ENCODE data around the gene WIPI1.

The WIPI1 gene

GRCh38 chr17:68443972-68444464 lies 13.3 kb downstream of the WIPI1 start:
- Histone ChIP-seq H3K4me1 (ENCODE audit: control insufficient read depth in 2 of 2, insufficient read depth in 1 of 2, low read depth in 1 of 2, low read length in 2 of 2) (no peaks in the 10 kb centered on the region), H2AFZ (ENCODE audit: low read length) (no peak overlapping the region), H3K4ac (ENCODE audit: low read length) (no peak overlapping the region), H3K9me3 (replicated peaks in 1 of 2; ENCODE audit: control insufficient read depth in 2 of 2, insufficient read depth in 1 of 2, low read depth in 1 of 2, low read length in 2 of 2) (no peaks in the 10 kb centered on the region), H3K4me3 (ENCODE audit: low read length in 2 of 2) (no peak overlapping the region), H2BK12ac (ENCODE audit: low read length) (no peak overlapping the region), H3K18ac (ENCODE audit: low read length) (no peak overlapping the region), H3K36me3 (replicated peaks in 1 of 2; ENCODE audit: control insufficient read depth in 2 of 2, insufficient read depth in 2 of 2, low read length in 2 of 2) (no peaks in the 10 kb centered on the region), H2BK15ac (ENCODE audit: low read length) (no peak overlapping the region), H3K79me1 (ENCODE audit: low read depth, low read length) (no peaks in the 10 kb centered on the region), H4K8ac (ENCODE audit: low read depth, low read length) (no peak overlapping the region), H2AK5ac (ENCODE audit: low read depth, low read length) (no peak overlapping the region), H3K4me2 (ENCODE audit: insufficient read depth, low read length, poor library complexity, severe bottlenecking) (no peak overlapping the region), H3K27me3 (ENCODE audit: control insufficient read depth in 3 of 3, insufficient read depth in 3 of 3, low read depth in 1 of 3, low read length in 3 of 3) (no peaks in the 10 kb centered on the region), H3K14ac (ENCODE audit: low read length) (no peak overlapping the region), H2BK5ac (ENCODE audit: low read length) (no peak overlapping the region), H4K91ac (ENCODE audit: low read depth, low read length, poor library complexity) (no peak overlapping the region), H2BK120ac (ENCODE audit: low read depth, low read length) (no peak overlapping the region), H3K27ac (replicated peaks; ENCODE audit: low read length) (no peak overlapping the region), H3K23ac (ENCODE audit: low read depth, low read length, poor library complexity) (no peak overlapping the region), H3K9ac (ENCODE audit: low read depth, low read length, poor library complexity) (no peak overlapping the region)
- WGBS, 2 donors (ENCODE audit: extremely low coverage in 2 of 2, insufficient read length in 2 of 2, insufficient replicate concordance in 1 of 2): no CpG with 5 or more reads among the region's 11 CpGs
- no peak for DNase-seq (ENCODE audit: low spot score)

DNA sequence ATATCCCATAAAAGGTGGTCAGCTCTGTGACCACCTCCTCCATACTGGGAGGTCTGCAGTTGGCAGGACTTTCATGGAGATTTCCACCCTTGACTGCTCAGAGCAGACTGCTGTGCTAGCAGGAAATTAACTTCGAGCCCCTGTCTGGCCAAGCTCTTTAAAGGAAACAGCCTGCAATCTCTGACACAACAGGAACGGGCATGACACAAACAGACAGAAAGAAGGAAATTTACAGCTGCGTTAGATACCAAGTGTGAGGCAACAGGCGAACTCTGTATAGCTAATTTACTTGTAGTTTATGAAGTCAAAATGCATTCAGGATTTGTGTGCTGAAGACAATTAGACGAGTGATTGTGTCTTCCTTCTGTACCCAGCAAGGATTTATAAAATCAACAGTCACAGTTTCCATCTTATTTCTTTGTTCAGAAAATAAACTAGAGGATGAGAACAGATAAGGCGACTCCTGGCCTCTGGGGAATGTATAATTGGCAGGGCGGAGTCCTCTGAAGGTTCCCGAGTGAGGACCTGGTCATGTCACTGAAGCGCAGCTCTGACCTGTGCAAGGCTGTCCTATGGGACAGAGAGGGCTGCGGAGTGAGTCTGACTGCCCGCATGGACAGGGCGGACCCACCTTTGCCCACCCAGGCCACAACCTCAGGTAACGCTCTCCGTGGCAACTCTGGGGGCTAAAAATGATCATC lies 16.1 kb downstream of the WIPI1 start:
- WGBS, 2 donors (ENCODE audit: extremely low coverage in 2 of 2, insufficient read length in 2 of 2, insufficient replicate concordance in 1 of 2): no CpG with 5 or more reads among the region's 14 CpGs
- no peaks in the 10 kb centered on the region for H3K36me3 ChIP-seq (replicated peaks in 1 of 2; ENCODE audit: control insufficient read depth in 2 of 2, insufficient read depth in 2 of 2, low read length in 2 of 2)
- H2BK12ac ChIP-seq (ENCODE audit: low read length): no peak overlapping the region
- no peak overlapping the region for H2BK15ac ChIP-seq (ENCODE audit: low read length)
- H3K27ac ChIP-seq (replicated peaks; ENCODE audit: low read length): no peak overlapping the region
- no peak overlapping the region for H3K18ac ChIP-seq (ENCODE audit: low read length)
- no peak overlapping the region for H4K91ac ChIP-seq (ENCODE audit: low read depth, low read length, poor library complexity)
- no peak overlapping the region for H4K8ac ChIP-seq (ENCODE audit: low read depth, low read length)
- no peaks in the 10 kb centered on the region for H3K27me3 ChIP-seq (ENCODE audit: control insufficient read depth in 3 of 3, insufficient read depth in 3 of 3, low read depth in 1 of 3, low read length in 3 of 3)
- no peak overlapping the region for H3K9ac ChIP-seq (ENCODE audit: low read depth, low read length, poor library complexity)
- no peak overlapping the region for H3K4me3 ChIP-seq (ENCODE audit: low read length in 2 of 2)
- H3K9me3 ChIP-seq (replicated peaks in 1 of 2; ENCODE audit: control insufficient read depth in 2 of 2, insufficient read depth in 1 of 2, low read depth in 1 of 2, low read length in 2 of 2): no peaks in the 10 kb centered on the region
- H2BK5ac ChIP-seq (ENCODE audit: low read length): no peak overlapping the region
- no peak overlapping the region for H3K14ac ChIP-seq (ENCODE audit: low read length)
- no peak overlapping the region for H2BK120ac ChIP-seq (ENCODE audit: low read depth, low read length)
- H3K4ac ChIP-seq (ENCODE audit: low read length): no peak overlapping the region
- no peak overlapping the region for H3K4me2 ChIP-seq (ENCODE audit: insufficient read depth, low read length, poor library complexity, severe bottlenecking)
- no peaks in the 10 kb centered on the region for H3K4me1 ChIP-seq (ENCODE audit: control insufficient read depth in 2 of 2, insufficient read depth in 1 of 2, low read depth in 1 of 2, low read length in 2 of 2)
- DNase-seq (ENCODE audit: low spot score): no peak
- H2AFZ ChIP-seq (ENCODE audit: low read length): no peak overlapping the region
- H3K23ac ChIP-seq (ENCODE audit: low read depth, low read length, poor library complexity): no peak overlapping the region
- no peak overlapping the region for H2AK5ac ChIP-seq (ENCODE audit: low read depth, low read length)
- no peaks in the 10 kb centered on the region for H3K79me1 ChIP-seq (ENCODE audit: low read depth, low read length)

GRCh38 chr17:68440526-68440925 lies 16.8 kb downstream of the WIPI1 start:
- Histone ChIP-seq H3K23ac (ENCODE audit: low read depth, low read length, poor library complexity) (no peak overlapping the region), H3K79me1 (ENCODE audit: low read depth, low read length) (no peaks in the 10 kb centered on the region), H3K4me1 (ENCODE audit: control insufficient read depth in 2 of 2, insufficient read depth in 1 of 2, low read depth in 1 of 2, low read length in 2 of 2) (no peaks in the 10 kb centered on the region), H2BK12ac (ENCODE audit: low read length) (no peak overlapping the region), H3K18ac (ENCODE audit: low read length) (no peak overlapping the region), H3K9ac (ENCODE audit: low read depth, low read length, poor library complexity) (no peak overlapping the region), H2BK120ac (ENCODE audit: low read depth, low read length) (no peak overlapping the region), H4K8ac (ENCODE audit: low read depth, low read length) (no peak overlapping the region), H3K4ac (ENCODE audit: low read length) (no peak overlapping the region), H3K36me3 (replicated peaks in 1 of 2; ENCODE audit: control insufficient read depth in 2 of 2, insufficient read depth in 2 of 2, low read length in 2 of 2) (no peaks in the 10 kb centered on the region), H2BK15ac (ENCODE audit: low read length) (no peak overlapping the region), H4K91ac (ENCODE audit: low read depth, low read length, poor library complexity) (no peak overlapping the region), H2AK5ac (ENCODE audit: low read depth, low read length) (no peak overlapping the region), H3K27me3 (ENCODE audit: control insufficient read depth in 3 of 3, insufficient read depth in 3 of 3, low read depth in 1 of 3, low read length in 3 of 3) (no peaks in the 10 kb centered on the region), H3K4me3 (ENCODE audit: low read length in 2 of 2) (no peak overlapping the region), H3K4me2 (ENCODE audit: insufficient read depth, low read length, poor library complexity, severe bottlenecking) (no peak overlapping the region), H2BK5ac (ENCODE audit: low read length) (no peak overlapping the region), H3K14ac (ENCODE audit: low read length) (no peak overlapping the region), H2AFZ (ENCODE audit: low read length) (no peak overlapping the region), H3K9me3 (replicated peaks in 1 of 2; ENCODE audit: control insufficient read depth in 2 of 2, insufficient read depth in 1 of 2, low read depth in 1 of 2, low read length in 2 of 2) (no peaks in the 10 kb centered on the region), H3K27ac (replicated peaks; ENCODE audit: low read length) (no peak overlapping the region)
- no peak for DNase-seq (ENCODE audit: low spot score)
- WGBS, 2 donors (ENCODE audit: extremely low coverage in 2 of 2, insufficient read length in 2 of 2, insufficient replicate concordance in 1 of 2): no CpG with 5 or more reads among the region's 2 CpGs

DNA sequence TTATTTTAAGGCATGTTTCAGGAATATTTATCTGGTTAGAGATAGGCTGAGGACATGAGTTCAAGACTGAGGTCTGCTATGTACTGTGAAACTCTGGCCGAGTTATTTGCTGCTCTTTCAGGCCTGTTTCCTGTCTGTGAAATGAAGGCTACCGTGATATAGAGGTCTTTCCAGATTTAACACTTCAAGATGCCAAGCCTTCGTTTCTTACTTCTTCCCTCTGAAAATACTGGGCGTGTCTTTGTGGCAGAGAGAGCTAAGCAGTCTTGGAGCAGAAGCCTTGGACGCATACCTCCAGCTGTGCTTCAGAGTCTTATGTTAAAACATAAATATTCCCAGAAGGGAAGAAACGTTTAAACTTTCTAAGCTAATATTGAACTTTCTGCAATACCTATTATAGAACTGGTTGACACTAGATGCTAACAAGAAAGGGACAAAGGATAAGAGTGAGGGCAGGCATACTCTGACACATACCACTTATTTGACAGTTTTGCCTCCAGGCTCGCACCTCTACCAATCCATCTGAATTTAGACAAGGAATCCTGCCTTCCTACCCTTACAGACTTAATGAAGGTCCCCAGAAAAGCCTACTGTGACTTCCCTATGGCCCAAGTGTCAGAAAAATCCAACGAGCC lies 17.5 kb downstream of the WIPI1 start:
- H3K36me3 ChIP-seq (replicated peaks in 1 of 2; ENCODE audit: control insufficient read depth in 2 of 2, insufficient read depth in 2 of 2, low read length in 2 of 2): no peaks in the 10 kb centered on the region
- H3K9me3 ChIP-seq (replicated peaks in 1 of 2; ENCODE audit: control insufficient read depth in 2 of 2, insufficient read depth in 1 of 2, low read depth in 1 of 2, low read length in 2 of 2): no peaks in the 10 kb centered on the region
- no peak overlapping the region for H4K8ac ChIP-seq (ENCODE audit: low read depth, low read length)
- no peak overlapping the region for H3K23ac ChIP-seq (ENCODE audit: low read depth, low read length, poor library complexity)
- H2BK15ac ChIP-seq (ENCODE audit: low read length): no peak overlapping the region
- no peak overlapping the region for H4K91ac ChIP-seq (ENCODE audit: low read depth, low read length, poor library complexity)
- H3K4me3 ChIP-seq (ENCODE audit: low read length in 2 of 2): no peak overlapping the region
- no peak overlapping the region for H2BK5ac ChIP-seq (ENCODE audit: low read length)
- H3K27me3 ChIP-seq (ENCODE audit: control insufficient read depth in 3 of 3, insufficient read depth in 3 of 3, low read depth in 1 of 3, low read length in 3 of 3): no peaks in the 10 kb centered on the region
- H3K18ac ChIP-seq (ENCODE audit: low read length): no peak overlapping the region
- no peaks in the 10 kb centered on the region for H3K79me1 ChIP-seq (ENCODE audit: low read depth, low read length)
- H2AFZ ChIP-seq (ENCODE audit: low read length): no peak overlapping the region
- H2BK120ac ChIP-seq (ENCODE audit: low read depth, low read length): no peak overlapping the region
- no peak overlapping the region for H3K27ac ChIP-seq (replicated peaks; ENCODE audit: low read length)
- no peak overlapping the region for H2AK5ac ChIP-seq (ENCODE audit: low read depth, low read length)
- H3K4me1 ChIP-seq (ENCODE audit: control insufficient read depth in 2 of 2, insufficient read depth in 1 of 2, low read depth in 1 of 2, low read length in 2 of 2): no peaks in the 10 kb centered on the region
- no CpG with 5 or more reads among the region's 8 CpGs for WGBS, 2 donors (ENCODE audit: extremely low coverage in 2 of 2, insufficient read length in 2 of 2, insufficient replicate concordance in 1 of 2)
- H3K14ac ChIP-seq (ENCODE audit: low read length): no peak overlapping the region
- H3K4ac ChIP-seq (ENCODE audit: low read length): no peak overlapping the region
- no peak overlapping the region for H3K9ac ChIP-seq (ENCODE audit: low read depth, low read length, poor library complexity)
- H2BK12ac ChIP-seq (ENCODE audit: low read length): no peak overlapping the region
- no peak overlapping the region for H3K4me2 ChIP-seq (ENCODE audit: insufficient read depth, low read length, poor library complexity, severe bottlenecking)
- no peak for DNase-seq (ENCODE audit: low spot score)

Data from neuronal stem cell (in vitro differentiated cells).